CD4-positive, alpha-beta T cell treated with Interleukin-6 at 100 ng/mL for 8 hours (primary cell): ENCODE data around the gene ANKLE2.

Experiments used
- DNase-seq: peaks from one replicate; pipeline ENCODE4 v3.0.0-alpha.2; 2020; ENCODE audit warnings: mixed read lengths, low spot score

ANKLE2 gene

GRCh38 chr12:132746613-132747012 is 15.0 kb downstream of the ANKLE2 start:
- no peak for DNase-seq

GRCh38 chr12:132743831-132744230 is 17.8 kb downstream of the ANKLE2 start:
- DNase-seq: no peak

GRCh38 chr12:132741620-132742019 is 20.0 kb downstream of the ANKLE2 start:
- DNase-seq: no peak

GRCh38 chr12:132740652-132741051 is 21.0 kb downstream of the ANKLE2 start:
- DNase-seq: no peak

GRCh38 chr12:132740313-132740646 is 21.4 kb downstream of the ANKLE2 start:
- no peak for DNase-seq

GRCh38 chr12:132739600-132740312 is 21.9 kb downstream of the ANKLE2 start:
- no peak for DNase-seq

GRCh38 chr12:132736913-132737312 is 24.7 kb downstream of the ANKLE2 start:
- DNase-seq: no peak

- DNase-seq: no peak
Measured at GRCh38 chr12:132736378-132736777, 25.3 kb downstream of the ANKLE2 start.

GRCh38 chr12:132735496-132735895 is 26.1 kb downstream of the ANKLE2 start:
- no peak for DNase-seq

- no peak for DNase-seq
Measured at GRCh38 chr12:132734206-132734605, 27.4 kb downstream of the ANKLE2 start.

GRCh38 chr12:132731574-132731973 is 30.1 kb downstream of the ANKLE2 start:
- no peak for DNase-seq

GRCh38 chr12:132730353-132730752 is 31.3 kb downstream of the ANKLE2 start:
- DNase-seq: no peak

GRCh38 chr12:132729541-132730320 is 31.9 kb downstream of the ANKLE2 start:
- no peak for DNase-seq

GRCh38 chr12:132728502-132728901 is 33.1 kb downstream of the ANKLE2 start:
- no peak for DNase-seq

GRCh38 chr12:132727091-132727794 is 34.4 kb downstream of the ANKLE2 start:
- no peak for DNase-seq

GRCh38 chr12:132726386-132726785 is 35.2 kb downstream of the ANKLE2 start:
- no peak for DNase-seq

- DNase-seq: no peak
Measured at GRCh38 chr12:132724506-132725241, 37.0 kb downstream of the ANKLE2 start.

- no peak for DNase-seq
Measured at GRCh38 chr12:132723764-132724140, 37.9 kb downstream of the ANKLE2 start.

GRCh38 chr12:132723015-132723763 is 38.4 kb downstream of the ANKLE2 start:
- no peak for DNase-seq

GRCh38 chr12:132720606-132721345 is 40.9 kb downstream of the ANKLE2 start:
- DNase-seq: no peak

- no peak for DNase-seq
Measured at GRCh38 chr12:132719954-132720324, 41.7 kb downstream of the ANKLE2 start.
